ENCODE data around the gene SLC30A7.
"Not testable (repeated sequence)": the region's sequence is repeated elsewhere in the genome, so short reads cannot be mapped to it uniquely, and the experiment has no call there.

SLC30A7 gene

GRCh38 chr1:100926240-100926639 is 30.4 kb downstream of the SLC30A7 start:
- H3K27ac ChIP-seq = no peak overlapping the region
- no peak for TF ChIP-seq CTCF (conservative IDR thresholded peaks at IDR 0.05)
- no peak for TF ChIP-seq ZFX (IDR thresholded peaks at IDR 0.05)

GRCh38 chr1:100927276-100927675 is 31.4 kb downstream of the SLC30A7 start:
- TF ChIP-seq ZFX (IDR thresholded peaks at IDR 0.05) (no peak), CTCF (conservative IDR thresholded peaks at IDR 0.05) (no peak)
- H3K27ac ChIP-seq = no peak overlapping the region

- TF ChIP-seq CTCF (conservative IDR thresholded peaks at IDR 0.05) (peak; percentile 27), ZFX (IDR thresholded peaks at IDR 0.05) (no peak)
- no peak overlapping the region for H3K27ac ChIP-seq
These were observed 32.2 kb downstream of the SLC30A7 start for GRCh38 chr1:100928128-100928527.

DNA sequence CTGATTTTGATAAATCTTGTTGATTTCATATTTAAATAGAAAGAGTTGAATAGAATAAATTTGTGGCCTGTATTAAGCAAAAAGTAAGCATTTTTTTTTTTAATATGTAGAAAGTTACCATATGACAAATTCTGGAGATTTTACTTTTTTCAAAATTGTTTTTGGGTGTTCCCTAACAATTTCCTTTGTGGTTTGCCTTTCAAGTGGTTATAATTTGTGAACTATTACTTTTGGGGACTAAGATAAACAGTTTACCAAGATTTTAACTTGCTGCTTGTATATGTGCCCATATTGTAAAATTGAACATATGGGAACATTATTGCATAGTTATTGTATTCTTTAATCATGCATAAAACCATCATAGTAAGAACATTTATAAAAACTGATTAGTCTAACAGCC is 34.6 kb downstream of the SLC30A7 start:
- no peak overlapping the region for H3K27ac ChIP-seq

DNA sequence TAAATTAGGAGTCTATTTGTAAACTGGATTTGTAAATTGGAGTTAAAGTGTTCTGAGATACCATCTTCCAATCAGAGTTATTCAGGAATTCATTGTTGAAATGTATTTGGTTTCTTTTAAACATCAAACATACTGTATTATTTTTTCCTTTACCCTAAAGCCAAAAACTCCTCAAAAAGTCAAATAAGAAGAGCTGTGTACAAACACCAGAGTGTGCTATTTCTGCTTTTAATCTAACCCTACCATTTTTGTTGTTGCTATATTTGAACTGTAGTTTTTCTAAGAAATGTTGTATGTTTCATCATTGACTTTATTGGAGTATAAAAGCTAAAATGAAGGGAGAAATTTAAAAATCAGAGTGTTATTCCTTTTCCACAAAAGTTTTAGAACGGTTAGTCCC is 35.8 kb downstream of the SLC30A7 start:
- no peak overlapping the region for H3K27ac ChIP-seq
- TF ChIP-seq ZFX (IDR thresholded peaks at IDR 0.05) (no peak), CTCF (conservative IDR thresholded peaks at IDR 0.05) (no peak)

More for the DNA sequence above, 34.6 kb downstream of the SLC30A7 start:
- TF ChIP-seq CTCF (conservative IDR thresholded peaks at IDR 0.05) (no peak), ZFX (IDR thresholded peaks at IDR 0.05) (no peak)

DNA sequence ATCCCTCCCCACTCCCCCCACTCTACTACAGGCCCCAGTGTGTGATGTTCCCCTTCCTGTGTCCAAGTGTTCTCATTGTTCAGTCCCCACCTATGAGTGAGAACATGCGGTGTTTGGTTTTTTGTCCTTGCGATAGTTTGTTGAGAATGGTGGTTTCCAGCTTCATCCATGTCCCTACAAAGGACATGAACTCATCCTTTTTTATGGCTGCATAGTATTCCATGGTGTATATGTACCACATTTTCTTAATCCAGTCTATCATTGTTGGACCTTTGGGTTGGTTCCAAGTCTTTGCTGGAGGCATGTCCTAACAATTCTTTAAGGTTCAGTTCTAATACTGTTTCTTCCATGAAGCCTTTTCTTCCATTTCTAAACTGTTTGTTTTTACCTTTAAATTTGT is 37.7 kb downstream of the SLC30A7 start:
- not testable (repeated sequence) for H3K27ac ChIP-seq

DNA sequence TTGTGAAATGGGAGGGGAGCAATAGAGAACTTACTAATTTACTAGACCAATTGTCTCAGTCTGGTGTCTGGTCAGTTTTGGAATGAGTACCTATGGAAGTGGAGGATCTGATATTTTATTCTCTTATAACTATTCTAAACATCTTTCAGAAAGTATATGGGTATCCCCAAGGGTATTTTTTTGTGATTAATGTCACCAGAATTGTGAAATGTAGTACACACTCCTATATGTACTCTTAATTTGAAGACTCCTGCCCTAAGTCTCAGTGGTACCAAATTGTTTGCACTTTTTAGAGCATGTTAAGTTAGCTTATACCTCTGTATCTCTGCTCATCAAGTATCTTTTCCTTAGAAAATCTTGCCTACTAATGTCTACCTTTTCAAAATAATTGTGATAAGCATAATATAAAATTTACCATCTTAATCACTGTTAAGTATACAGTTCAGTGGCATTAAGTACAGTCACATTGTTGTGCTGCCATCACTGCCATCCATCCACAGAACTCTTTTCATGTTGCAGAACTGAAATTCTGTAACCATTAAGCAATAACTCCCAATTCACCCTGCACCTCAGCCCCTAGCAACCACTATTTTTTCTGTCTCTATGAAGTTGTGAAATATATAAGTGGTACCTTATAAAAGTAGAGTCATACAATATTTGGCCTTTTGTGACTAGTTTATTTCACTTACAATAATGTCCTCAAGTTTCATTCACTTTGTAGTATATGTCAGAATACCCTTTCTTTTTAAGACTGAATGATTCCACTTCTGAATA is 40.5 kb downstream of the SLC30A7 start:
- no peak overlapping the region for H3K27ac ChIP-seq
- TF ChIP-seq CTCF (conservative IDR thresholded peaks at IDR 0.05) = no peak
- TF ChIP-seq ZFX (IDR thresholded peaks at IDR 0.05) = no peak

- H3K27ac ChIP-seq = no peak overlapping the region
- TF ChIP-seq ZFX (IDR thresholded peaks at IDR 0.05) = no peak
- TF ChIP-seq CTCF (conservative IDR thresholded peaks at IDR 0.05) = no peak
These were observed 45.2 kb downstream of the SLC30A7 start for GRCh38 chr1:100941098-100941527.

Data from C4-2B (cell line).